GM19193 (cell line): ENCODE data around the gene IL22RA2.

Source experiments
- POLR2A ChIP-seq: IDR thresholded peaks from 4 replicates; pipeline ENCODE4 v1.6.1; 2011; ENCODE audit not compliant: insufficient read depth, insufficient read length; ENCODE audit errors: extremely low read depth

IL22RA2 gene

DNA sequence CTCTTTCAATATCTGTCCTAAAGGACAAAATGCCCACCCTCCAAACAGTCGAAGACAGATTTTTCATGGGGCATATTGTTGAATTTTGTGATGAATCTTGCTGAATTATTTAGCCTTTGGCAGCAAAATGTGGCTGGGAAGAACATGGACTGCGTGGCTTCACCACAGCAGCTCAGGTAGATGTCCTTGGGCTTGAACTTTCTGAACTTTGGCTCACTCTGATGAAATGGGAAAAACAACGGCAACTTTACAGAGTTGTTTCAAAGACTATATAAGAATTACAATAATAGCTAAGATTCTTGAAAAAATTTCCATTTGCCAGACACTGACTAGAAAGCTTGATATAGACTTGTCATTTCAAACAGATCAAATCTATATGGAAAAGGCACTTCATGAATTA, 75.9 kb downstream of the IL22RA2 start:
- no peak for TF ChIP-seq POLR2A

DNA sequence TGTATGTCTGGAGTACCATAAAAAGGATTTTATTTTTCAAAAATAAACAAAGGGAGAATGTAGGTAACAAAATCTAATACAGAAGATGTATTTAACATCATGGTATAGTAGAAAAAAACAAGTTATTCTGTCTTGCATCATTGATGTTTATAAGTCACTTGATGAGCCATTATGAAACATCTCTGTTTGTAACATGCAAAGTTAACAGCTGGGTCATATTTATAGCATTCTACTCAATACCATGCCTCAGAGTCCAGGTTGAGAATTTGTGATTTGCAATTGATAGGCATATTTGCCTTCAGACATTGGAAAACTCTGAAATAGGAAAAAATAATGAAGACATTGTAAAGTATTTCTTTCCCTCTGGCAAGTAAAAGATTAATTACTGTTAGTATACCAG, 76.4 kb downstream of the IL22RA2 start:
- TF ChIP-seq POLR2A = no peak

- no peak for TF ChIP-seq POLR2A
These were observed 77.7 kb downstream of the IL22RA2 start for GRCh38 chr6:137095651-137096238.

DNA sequence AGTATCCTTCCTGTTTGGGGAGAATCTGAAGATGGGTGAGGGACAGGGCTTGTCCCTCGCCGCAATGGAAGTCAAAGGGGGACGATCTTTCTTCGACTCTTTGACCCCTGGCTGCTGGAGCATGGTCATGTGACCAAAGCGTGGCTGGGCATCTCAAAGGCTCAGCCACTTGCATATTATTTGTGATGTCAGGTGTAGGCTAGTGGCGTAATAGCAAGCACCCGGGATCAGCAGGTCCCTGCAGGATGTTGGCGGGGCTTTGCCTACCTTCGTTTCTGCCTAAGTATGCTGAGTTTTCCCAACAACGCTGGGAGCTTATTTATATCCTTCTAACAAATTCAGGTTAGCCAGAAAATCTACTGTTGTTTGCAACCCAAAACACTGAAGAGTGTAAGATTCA, 78.4 kb downstream of the IL22RA2 start:
- TF ChIP-seq POLR2A = no peak

DNA sequence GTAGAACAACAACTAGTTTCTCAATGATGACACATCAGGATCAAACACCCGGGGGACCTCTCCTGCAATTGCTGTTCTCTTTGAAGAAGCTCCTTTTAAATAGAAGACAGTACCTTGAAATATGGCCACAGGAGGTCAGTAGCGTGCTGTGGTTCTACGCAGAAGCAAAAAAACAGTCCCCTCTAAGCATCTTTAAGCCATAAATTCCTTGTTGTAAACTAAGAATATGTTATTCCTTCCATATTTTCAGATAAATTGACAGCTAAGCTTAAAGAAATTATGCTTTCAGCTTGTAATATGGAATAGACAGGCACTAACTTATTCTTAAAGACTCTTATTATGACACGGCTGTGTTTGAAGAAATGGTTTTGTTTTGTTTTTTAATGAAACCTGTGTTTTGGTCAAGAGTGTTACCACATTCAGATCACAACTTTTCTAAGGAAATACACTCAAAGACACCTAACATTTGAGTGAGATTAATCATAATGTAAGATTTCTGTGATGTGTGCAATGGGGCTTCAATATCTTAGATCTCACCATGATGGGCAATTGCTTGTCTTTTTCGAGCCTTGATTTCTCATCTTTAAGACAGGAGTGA, 78.9 kb downstream of the IL22RA2 start:
- no peak for TF ChIP-seq POLR2A
